HAP-1 (cell line): Measurements from ENCODE around the gene PGAP3.
A peak's percentile ranks its signal among the peaks of the same experiment; 100 is the strongest.
"Not testable (repeated sequence)": the region's sequence is repeated elsewhere in the genome, so short reads cannot be mapped to it uniquely, and the experiment has no call there.

ENCODE experiments used
- DNase-seq, 2 experiments: peaks; one replicate each; pipeline ENCODE4 v3.0.0-alpha.2; 2016 to 2020; ENCODE audit warnings: low spot score in 2 of 2
- H3K27me3 ChIP-seq: fragments of 250-450 bp; sonication (Bioruptor Pico); 2 replicates; pipeline ENCODE4 v1.5.1; 2020; ENCODE audit warnings: low read depth, mild to moderate bottlenecking, moderate library complexity
- H3K36me3 ChIP-seq: fragments of 250-450 bp; sonication (Bioruptor Pico); replicated peaks from 2 replicates; pipeline ENCODE4 v1.5.1; 2020; ENCODE audit warnings: mild to moderate bottlenecking
- H3K4me1 ChIP-seq: fragments of 250-450 bp; sonication (Bioruptor Pico); 2 replicates; pipeline ENCODE4 v1.5.1; 2020; ENCODE audit warnings: mild to moderate bottlenecking
- H3K4me3 ChIP-seq: fragments of 250-450 bp; sonication (Bioruptor Pico); 2 replicates; pipeline ENCODE4 v1.5.1; 2020; ENCODE audit warnings: mild to moderate bottlenecking, moderate library complexity
- H3K9me3 ChIP-seq: fragments of 250-450 bp; sonication (Bioruptor Pico); 2 replicates; pipeline ENCODE4 v1.5.1; 2020; ENCODE audit warnings: mild to moderate bottlenecking, moderate library complexity
- in situ Hi-C: fragments of 300-500 bp; cut with MboI; formaldehyde crosslinking; loops from 3 replicates; pipeline ENCODE4 v1.14.3; 2020; ENCODE audit warnings: low sequenced_read_pairs, inconsistent platforms, mixed read lengths

PGAP3 gene

GRCh38 chr17:39722965-39723848, 35.4 kb upstream of the PGAP3 start:
- Histone ChIP-seq H3K27me3 (no peaks in the 10 kb centered on the region), H3K4me3 (no peak overlapping the region), H3K36me3 (peaks cover 4% of the 10 kb centered on the region; the same call in 1 of the 2 replicates), H3K4me1 (no peaks in the 10 kb centered on the region), H3K9me3 (no peaks in the 10 kb centered on the region)
- in situ Hi-C loops: no loop called here
- DNase-seq: peak in 1 of 2 experiments; percentile 56

GRCh38 chr17:39722104-39722503, 34.2 kb upstream of the PGAP3 start:
- no peaks in the 10 kb centered on the region for H3K4me1 ChIP-seq
- no peaks in the 10 kb centered on the region for H3K27me3 ChIP-seq
- in situ Hi-C loops: no loop called here
- no peak for DNase-seq
- H3K9me3 ChIP-seq: no peaks in the 10 kb centered on the region
- no peaks in the 10 kb centered on the region for H3K36me3 ChIP-seq
- no peak overlapping the region for H3K4me3 ChIP-seq

GRCh38 chr17:39719563-39720355, 31.9 kb upstream of the PGAP3 start:
- no peak for DNase-seq
- no peaks in the 10 kb centered on the region for H3K27me3 ChIP-seq
- no peaks in the 10 kb centered on the region for H3K36me3 ChIP-seq
- H3K4me1 ChIP-seq: no peaks in the 10 kb centered on the region
- in situ Hi-C loops: no loop called here
- H3K9me3 ChIP-seq: no peaks in the 10 kb centered on the region
- H3K4me3 ChIP-seq: no peak overlapping the region

- no peaks in the 10 kb centered on the region for H3K27me3 ChIP-seq
- H3K4me1 ChIP-seq: no peaks in the 10 kb centered on the region
- DNase-seq: no peak
- in situ Hi-C loops: no loop called here
- H3K4me3 ChIP-seq: no peak overlapping the region
- no peaks in the 10 kb centered on the region for H3K36me3 ChIP-seq
- no peaks in the 10 kb centered on the region for H3K9me3 ChIP-seq
Observed at GRCh38 chr17:39717660-39718059, 29.8 kb upstream of the PGAP3 start.

- in situ Hi-C loops: no loop called here
- H3K4me3 ChIP-seq: no peak overlapping the region
- no peaks in the 10 kb centered on the region for H3K36me3 ChIP-seq
- H3K27me3 ChIP-seq: no peaks in the 10 kb centered on the region
- no peaks in the 10 kb centered on the region for H3K9me3 ChIP-seq
- no peaks in the 10 kb centered on the region for H3K4me1 ChIP-seq
- no peak for DNase-seq
Observed at GRCh38 chr17:39716879-39717536, 29.2 kb upstream of the PGAP3 start.

- H3K36me3 ChIP-seq: no peaks in the 10 kb centered on the region
- DNase-seq: no peak
- H3K27me3 ChIP-seq: no peaks in the 10 kb centered on the region
- in situ Hi-C loops: no loop called here
- no peak overlapping the region for H3K4me3 ChIP-seq
- no peaks in the 10 kb centered on the region for H3K4me1 ChIP-seq
- H3K9me3 ChIP-seq: no peaks in the 10 kb centered on the region
Observed at GRCh38 chr17:39716073-39716818, 28.4 kb upstream of the PGAP3 start.

- no peaks in the 10 kb centered on the region for H3K4me1 ChIP-seq
- H3K27me3 ChIP-seq: no peaks in the 10 kb centered on the region
- no peaks in the 10 kb centered on the region for H3K9me3 ChIP-seq
- H3K4me3 ChIP-seq: no peak overlapping the region
- no peaks in the 10 kb centered on the region for H3K36me3 ChIP-seq
- in situ Hi-C loops: no loop called here
- DNase-seq: no peak
Observed at GRCh38 chr17:39715375-39716072, 27.7 kb upstream of the PGAP3 start.

- no peaks in the 10 kb centered on the region for H3K27me3 ChIP-seq
- no peak for DNase-seq
- H3K36me3 ChIP-seq: no peaks in the 10 kb centered on the region
- H3K4me3 ChIP-seq: no peak overlapping the region
- in situ Hi-C loops: no loop called here
- no peaks in the 10 kb centered on the region for H3K9me3 ChIP-seq
- H3K4me1 ChIP-seq: no peaks in the 10 kb centered on the region
Observed at GRCh38 chr17:39714234-39714633, 26.4 kb upstream of the PGAP3 start.

- DNase-seq: no peak
- Histone ChIP-seq H3K9me3 (no peaks in the 10 kb centered on the region), H3K36me3 (no peaks in the 10 kb centered on the region), H3K4me3 (no peak overlapping the region), H3K4me1 (no peaks in the 10 kb centered on the region), H3K27me3 (no peaks in the 10 kb centered on the region)
- in situ Hi-C loops: no loop called here
Observed at GRCh38 chr17:39711851-39712250, 24.0 kb upstream of the PGAP3 start.

- in situ Hi-C loops, H3K4me1 ChIP-seq, H3K4me3 ChIP-seq, H3K9me3 ChIP-seq, H3K27me3 ChIP-seq, DNase-seq, H3K36me3 ChIP-seq: not testable (repeated sequence)
Observed at GRCh38 chr17:39711071-39711470, 23.2 kb upstream of the PGAP3 start.

GRCh38 chr17:39709998-39710964, 22.4 kb upstream of the PGAP3 start:
- Histone ChIP-seq H3K4me3 (no peak overlapping the region), H3K27me3 (no peaks in the 10 kb centered on the region), H3K36me3 (no peaks in the 10 kb centered on the region), H3K4me1 (no peaks in the 10 kb centered on the region), H3K9me3 (no peaks in the 10 kb centered on the region)
- no peak for DNase-seq
- in situ Hi-C loops: no loop called here

- Histone ChIP-seq H3K4me3 (no peak overlapping the region), H3K27me3 (no peaks in the 10 kb centered on the region), H3K9me3 (no peaks in the 10 kb centered on the region), H3K36me3 (no peaks in the 10 kb centered on the region), H3K4me1 (no peaks in the 10 kb centered on the region)
- no peak for DNase-seq
- in situ Hi-C loops: no loop called here
Observed at GRCh38 chr17:39709319-39709997, 21.6 kb upstream of the PGAP3 start.
